Measurements from ENCODE around the gene CYP4F22.
A peak's percentile ranks its signal among the peaks of the same experiment; 100 is the strongest.
"Not testable (repeated sequence)": the region's sequence is repeated elsewhere in the genome, so short reads cannot be mapped to it uniquely, and the experiment has no call there.

The CYP4F22 gene

GRCh38 chr19:15508035-15508710, at the start of gene CYP4F22:
CYP4F22 (plus strand) TSS chr19:15508525; CDS start chr19:15525337, 16,812 bp downstream.
- DNase-seq = no peak

- DNase-seq = no peak
Observed at GRCh38 chr19:15461694-15462093, 46.6 kb upstream of the CYP4F22 start.

GRCh38 chr19:15463861-15464371, 44.4 kb upstream of the CYP4F22 start:
- peak; percentile 74 for DNase-seq

GRCh38 chr19:15464394-15465385, 43.6 kb upstream of the CYP4F22 start, which contains the start of gene RASAL3:
RASAL3 (minus strand) TSS chr19:15464544; CDS start chr19:15464358, 186 bp downstream.
- peak; percentile 69 for DNase-seq

GRCh38 chr19:15466851-15467733, 41.2 kb upstream of the CYP4F22 start:
- peak; percentile 90 for DNase-seq

- no peak for DNase-seq
Observed at GRCh38 chr19:15467734-15468214, 40.6 kb upstream of the CYP4F22 start.

- no peak for DNase-seq
Observed at GRCh38 chr19:15468675-15469512, 39.4 kb upstream of the CYP4F22 start.

GRCh38 chr19:15469513-15470297, 38.6 kb upstream of the CYP4F22 start:
- peak; percentile 78 for DNase-seq

GRCh38 chr19:15471639-15472101, 36.7 kb upstream of the CYP4F22 start:
- no peak for DNase-seq

GRCh38 chr19:15473821-15474220, 34.5 kb upstream of the CYP4F22 start:
- DNase-seq = not testable (repeated sequence)

GRCh38 chr19:15475169-15475568, 33.2 kb upstream of the CYP4F22 start:
- no peak for DNase-seq

- DNase-seq = no peak
Observed at GRCh38 chr19:15475611-15476010, 32.7 kb upstream of the CYP4F22 start.

- no peak for DNase-seq
Observed at GRCh38 chr19:15476325-15476724, 32.0 kb upstream of the CYP4F22 start.

GRCh38 chr19:15479391-15480345, 28.7 kb upstream of the CYP4F22 start, which contains the start of gene PGLYRP2:
PGLYRP2 (minus strand) TSS chr19:15479501; CDS start chr19:15479371, 130 bp downstream.
- DNase-seq = peak; percentile 61

- not testable (repeated sequence) for DNase-seq
Observed at GRCh38 chr19:15480996-15481395, 27.3 kb upstream of the CYP4F22 start.

- DNase-seq = not testable (repeated sequence)
Observed at GRCh38 chr19:15485768-15486167, 22.6 kb upstream of the CYP4F22 start.

GRCh38 chr19:15487038-15487437, 21.3 kb upstream of the CYP4F22 start:
- DNase-seq = no peak

- DNase-seq = no peak
Observed at GRCh38 chr19:15488489-15489226, 19.7 kb upstream of the CYP4F22 start.
